Tibial nerve (tissue), 4 donors: Measurements from ENCODE around the gene SMAD2. TPM values are rescaled to one million over a fixed set of nuclear protein-coding genes. Genes with fewer than 3 reads are reported as not detected.
A peak's percentile ranks its signal among the peaks of the same experiment; 100 is the strongest.

Source experiments
- DNase-seq, 2 donors: peaks; one replicate each; pipeline ENCODE4 v3.0.0-alpha.2; 2019; ENCODE audit warnings: low spot score in 2 of 2
- H3K27ac ChIP-seq, 4 donors: fragments of 200-600 bp; sonication (generic) in 3 of 4; one replicate each; pipeline ENCODE4 v1.5.1; 2017 to 2019; ENCODE audit warnings: mild to moderate bottlenecking in 1 of 4
- H3K27me3 ChIP-seq, 2 donors: fragments of 200-600 bp; sonication (generic) in 1 of 2; one replicate each; pipeline versions ENCODE4 v1.5.1 to v1.6.0; 2017 to 2019
- H3K36me3 ChIP-seq, 3 donors: fragments of 200-600 bp; sonication (generic); one replicate each; pipeline ENCODE4 v1.5.1; 2018 to 2019
- H3K4me1 ChIP-seq, 4 donors: fragments of 200-600 bp; sonication (generic) in 3 of 4; one replicate each; pipeline ENCODE4 v1.5.1; 2017 to 2019
- H3K4me3 ChIP-seq, 4 donors: fragments of 200-600 bp; sonication (generic) in 3 of 4; one replicate each; pipeline ENCODE4 v1.5.1; 2017 to 2019; ENCODE audit warnings: mild to moderate bottlenecking in 1 of 4, moderate library complexity in 1 of 4
- H3K9me3 ChIP-seq, 4 donors: fragments of 200-600 bp; sonication (generic) in 3 of 4; one replicate each; pipeline ENCODE4 v1.5.1; 2017 to 2019
- CTCF ChIP-seq, 5 experiments: fragments of 200-600 bp in 3 of 5; fragments of 450-650 bp in 2 of 5; sonication (generic) in 3 of 5; IDR thresholded peaks; one replicate each; pipeline ENCODE4 v1.5.1; 2016 to 2019; ENCODE audit warnings: antibody characterized with exemption in 5 of 5, mild to moderate bottlenecking in 3 of 5, moderate library complexity in 2 of 5
- EP300 ChIP-seq, 2 donors: sonication (generic); formaldehyde crosslinking; IDR thresholded peaks; one replicate each; pipeline ENCODE4 v1.6.1; 2017; ENCODE audit warnings: antibody characterized with exemption in 2 of 2, mild to moderate bottlenecking in 1 of 2
- POLR2A ChIP-seq, 2 donors: fragments of 450-650 bp; IDR thresholded peaks; one replicate each; pipeline ENCODE4 v1.6.1; 2017; ENCODE audit warnings: antibody characterized with exemption in 2 of 2, mild to moderate bottlenecking in 2 of 2, moderate library complexity in 2 of 2
- WGBS, 2 donors: methylation state at CpG; one replicate each; pipeline ENCODE4 v1.1.5; 2018; 5-methylcytosine and 5-hydroxymethylcytosine counted together
- total RNA-seq, 4 donors: library from RNA; depleted of rRNA; stranded (reverse); fragments of >200 nt; gene quantifications; one replicate each; pipeline ENCODE4 v1.1.0, GENCODE V29; 2016

The SMAD2 gene
- total RNA-seq = 10 to 100 TPM; 34.8 to 54.5 (median 45.5) TPM

DNA sequence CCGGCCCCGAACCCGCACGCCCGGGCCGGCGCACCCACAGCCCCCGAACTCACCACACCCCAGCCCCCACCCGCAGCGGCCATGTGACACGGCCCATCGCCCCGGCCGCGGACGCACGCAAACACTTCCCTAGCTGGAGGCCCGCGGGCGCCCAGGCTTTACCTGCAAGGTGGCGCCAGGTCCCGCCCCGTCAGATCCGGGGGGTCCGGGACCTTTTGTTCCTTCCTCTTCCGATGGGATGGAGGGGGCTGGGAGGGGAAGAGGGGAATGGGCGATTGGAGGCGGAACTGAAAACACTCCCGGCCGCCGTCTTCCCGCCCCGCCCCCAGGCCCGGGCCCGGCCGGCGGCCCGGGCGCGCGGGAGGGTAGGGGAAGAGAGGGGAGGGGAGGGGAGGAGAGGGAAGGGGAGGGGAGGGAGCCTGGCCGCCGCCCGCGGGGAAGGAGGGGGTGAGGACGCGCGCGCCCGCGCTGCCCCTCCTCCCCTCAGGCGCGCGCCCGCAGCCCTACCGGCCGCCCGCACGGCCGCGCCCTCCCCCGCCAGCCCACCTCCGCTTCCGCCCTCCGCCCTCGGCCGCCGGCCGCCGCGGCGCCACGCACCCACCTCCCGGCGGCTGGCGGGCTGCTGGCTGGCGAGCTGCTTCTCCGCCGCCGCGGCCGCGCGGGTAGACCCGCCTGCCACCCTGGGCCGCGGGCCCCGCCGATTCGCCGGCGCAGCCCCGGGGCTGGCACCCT, at the start of gene SMAD2:
Gene SMAD2, minus strand, starts transcription at position 461 of the 732 bp plus-strand sequence. CDS start 33,903 bp downstream, outside the sequence.
- Histone ChIP-seq H3K4me1 (peaks cover 0 to 42% (median 19%) of the 10 kb centered on the region in 4 donors), H3K27ac (peak within 1 kb of the TSS; percentile 93 to 99 (median 96))

GRCh38 chr18:47979611-47980200, 49.2 kb upstream of the SMAD2 start:
- WGBS, 2 donors = 44 to 47% methylated on average over 5 of the region's 5 CpGs

More for the DNA sequence above, at the start of gene SMAD2:
- peak within 1 kb of the TSS; percentile 56 to 96 (median 88) for H3K4me3 ChIP-seq
- H3K9me3 ChIP-seq = no peaks in the 10 kb centered on the region
- no peaks in the 10 kb centered on the region for H3K27me3 ChIP-seq
- DNase-seq = peak; percentile 68 to 70
- TF ChIP-seq CTCF (IDR thresholded peaks at IDR 0.05) (no peak), POLR2A (IDR thresholded peaks at IDR 0.05) (peak in 1 of 2 donors; percentile 24), EP300 (IDR thresholded peaks at IDR 0.05) (peak; percentile 33 to 72)
- 1% methylated on average over 48 of the region's 93 CpGs; no CpG with 5 or more reads in 1 of the 2 donors for WGBS, 2 donors
- H3K36me3 ChIP-seq = no peaks in the 10 kb centered on the region

GRCh38 chr18:47978603-47979002, 48.1 kb upstream of the SMAD2 start:
- no peaks in the 10 kb centered on the region for H3K36me3 ChIP-seq
- no peak for DNase-seq
- no peak overlapping the region for H3K4me3 ChIP-seq
- no peaks in the 10 kb centered on the region for H3K4me1 ChIP-seq
- TF ChIP-seq POLR2A (IDR thresholded peaks at IDR 0.05) = no peak
- TF ChIP-seq EP300 (IDR thresholded peaks at IDR 0.05) = no peak
- TF ChIP-seq CTCF (IDR thresholded peaks at IDR 0.05) = no peak
- no peaks in the 10 kb centered on the region for H3K27me3 ChIP-seq
- H3K27ac ChIP-seq = no peak overlapping the region
- WGBS, 2 donors = 98 to 100% methylated on average over 1 of the region's 1 CpG
- H3K9me3 ChIP-seq = no peaks in the 10 kb centered on the region

More at GRCh38 chr18:47979611-47980200, 49.2 kb upstream of the SMAD2 start:
- TF ChIP-seq EP300 (IDR thresholded peaks at IDR 0.05) = no peak
- no peak for TF ChIP-seq POLR2A (IDR thresholded peaks at IDR 0.05)
- no peak for TF ChIP-seq CTCF (IDR thresholded peaks at IDR 0.05)
- H3K27ac ChIP-seq = no peak overlapping the region
- H3K4me3 ChIP-seq = no peak overlapping the region
- H3K4me1 ChIP-seq = no peaks in the 10 kb centered on the region
- no peaks in the 10 kb centered on the region for H3K9me3 ChIP-seq
- no peaks in the 10 kb centered on the region for H3K36me3 ChIP-seq
- no peaks in the 10 kb centered on the region for H3K27me3 ChIP-seq
- DNase-seq = no peak

- Histone ChIP-seq H3K27me3 (no peaks in the 10 kb centered on the region), H3K27ac (no peak overlapping the region), H3K36me3 (no peaks in the 10 kb centered on the region), H3K9me3 (no peaks in the 10 kb centered on the region), H3K4me1 (no peaks in the 10 kb centered on the region), H3K4me3 (no peak overlapping the region)
- DNase-seq = no peak
- TF ChIP-seq CTCF (IDR thresholded peaks at IDR 0.05) (no peak), EP300 (IDR thresholded peaks at IDR 0.05) (no peak), POLR2A (IDR thresholded peaks at IDR 0.05) (no peak)
- WGBS, 2 donors = 79 to 99% methylated on average over 2 of the region's 2 CpGs
These were observed 47.7 kb upstream of the SMAD2 start for GRCh38 chr18:47978141-47978540.

GRCh38 chr18:47975701-47976100, 45.2 kb upstream of the SMAD2 start:
- no peak for DNase-seq
- H3K9me3 ChIP-seq = no peaks in the 10 kb centered on the region
- TF ChIP-seq CTCF (IDR thresholded peaks at IDR 0.05) = no peak
- no peak for TF ChIP-seq POLR2A (IDR thresholded peaks at IDR 0.05)
- no peak for TF ChIP-seq EP300 (IDR thresholded peaks at IDR 0.05)
- no peaks in the 10 kb centered on the region for H3K4me1 ChIP-seq
- no peaks in the 10 kb centered on the region for H3K36me3 ChIP-seq
- H3K27ac ChIP-seq = no peak overlapping the region
- WGBS, 2 donors = 59 to 61% methylated on average over 4 of the region's 4 CpGs
- H3K27me3 ChIP-seq = no peaks in the 10 kb centered on the region
- no peak overlapping the region for H3K4me3 ChIP-seq
